Esophagus muscularis mucosa (tissue), 3 donors: ENCODE results near the gene ATIC.

Source experiments
- POLR2A ChIP-seq: fragments of 450-650 bp; IDR thresholded peaks from one replicate; pipeline ENCODE4 v1.6.1; 2017; ENCODE audit warnings: antibody characterized with exemption, moderate library complexity, mild to moderate bottlenecking, low read depth
- POLR2AphosphoS5 ChIP-seq, 2 donors: sonication (generic); formaldehyde crosslinking; IDR thresholded peaks; one replicate each; pipeline ENCODE4 v1.6.1; 2017; ENCODE audit warnings: antibody characterized with exemption in 2 of 2
- TF ChIP-seq, protein P1 (sequence below), 3 experiments: fragments of 200-600 bp in 2 of 3; fragments of 450-650 bp in 1 of 3; sonication (generic) in 2 of 3; IDR thresholded peaks; one replicate each; pipeline ENCODE4 v1.5.1; 2017 to 2019; ENCODE audit warnings: antibody characterized with exemption in 3 of 3, mild to moderate bottlenecking in 2 of 3, moderate library complexity in 1 of 3

DNA sequence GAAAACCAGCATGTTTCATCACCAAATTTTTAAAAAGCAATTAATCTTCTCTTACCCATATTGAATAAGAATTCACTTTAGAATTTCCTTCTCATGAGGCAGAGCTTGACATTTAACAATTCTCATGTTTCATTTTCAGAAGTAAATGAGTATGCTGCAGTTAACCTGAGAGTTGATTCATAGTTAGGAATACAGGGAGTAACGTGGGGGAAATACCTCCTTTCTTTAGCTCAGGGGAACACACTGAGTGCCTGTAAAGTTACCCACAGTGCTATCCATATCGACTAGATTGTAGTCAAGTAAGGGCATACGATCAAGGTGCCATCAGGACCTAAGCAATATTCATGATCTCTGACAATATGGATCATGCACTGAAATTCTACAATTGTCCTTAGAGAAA is 38.9 kb upstream of the ATIC start:
- TF ChIP-seq, protein P1, sequence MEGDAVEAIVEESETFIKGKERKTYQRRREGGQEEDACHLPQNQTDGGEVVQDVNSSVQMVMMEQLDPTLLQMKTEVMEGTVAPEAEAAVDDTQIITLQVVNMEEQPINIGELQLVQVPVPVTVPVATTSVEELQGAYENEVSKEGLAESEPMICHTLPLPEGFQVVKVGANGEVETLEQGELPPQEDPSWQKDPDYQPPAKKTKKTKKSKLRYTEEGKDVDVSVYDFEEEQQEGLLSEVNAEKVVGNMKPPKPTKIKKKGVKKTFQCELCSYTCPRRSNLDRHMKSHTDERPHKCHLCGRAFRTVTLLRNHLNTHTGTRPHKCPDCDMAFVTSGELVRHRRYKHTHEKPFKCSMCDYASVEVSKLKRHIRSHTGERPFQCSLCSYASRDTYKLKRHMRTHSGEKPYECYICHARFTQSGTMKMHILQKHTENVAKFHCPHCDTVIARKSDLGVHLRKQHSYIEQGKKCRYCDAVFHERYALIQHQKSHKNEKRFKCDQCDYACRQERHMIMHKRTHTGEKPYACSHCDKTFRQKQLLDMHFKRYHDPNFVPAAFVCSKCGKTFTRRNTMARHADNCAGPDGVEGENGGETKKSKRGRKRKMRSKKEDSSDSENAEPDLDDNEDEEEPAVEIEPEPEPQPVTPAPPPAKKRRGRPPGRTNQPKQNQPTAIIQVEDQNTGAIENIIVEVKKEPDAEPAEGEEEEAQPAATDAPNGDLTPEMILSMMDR (IDR thresholded peaks at IDR 0.05), result no peak
- TF ChIP-seq POLR2A (no peak), POLR2AphosphoS5 (IDR thresholded peaks at IDR 0.05) (no peak)
